Measurements from ENCODE around the gene ANKDD1A.

ANKDD1A gene

DNA sequence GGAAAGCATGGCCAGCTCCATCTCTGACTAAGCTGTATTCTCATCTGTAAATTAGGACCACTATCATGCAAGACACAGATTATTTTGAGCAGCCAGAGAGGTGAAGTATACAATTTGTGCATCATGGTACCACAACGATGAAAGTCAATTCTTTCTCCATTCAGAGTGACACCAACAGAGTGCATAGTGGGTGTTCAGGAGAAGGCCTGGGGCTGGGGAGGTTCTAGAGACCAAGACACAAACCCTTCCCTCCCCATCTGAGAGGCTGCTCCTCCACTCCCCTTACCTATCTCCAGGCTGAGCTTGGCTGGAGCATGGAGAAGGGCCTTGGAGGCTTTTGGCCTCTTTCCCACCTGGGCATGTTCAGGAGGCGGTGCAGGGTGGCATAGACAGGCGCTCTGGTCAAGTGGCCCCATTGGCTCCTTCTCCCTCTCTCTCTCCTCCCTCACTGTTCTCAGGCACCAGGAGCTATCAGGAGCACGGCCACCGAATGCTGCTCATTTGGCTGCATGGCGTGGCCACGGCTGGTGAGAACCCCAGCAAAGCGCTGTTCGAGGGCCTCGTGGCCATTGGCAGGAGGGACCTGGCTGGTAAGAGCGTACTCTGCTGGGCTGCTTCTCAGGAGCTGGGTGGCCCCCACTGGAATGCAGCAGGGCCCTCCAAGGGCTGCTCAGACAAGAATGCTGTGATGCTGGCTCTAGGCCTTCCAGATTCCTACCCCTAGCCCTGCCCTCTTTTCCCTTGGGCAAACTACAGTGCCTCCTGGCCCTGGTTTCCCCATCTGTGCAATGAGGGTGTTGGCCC lies 37.9 kb downstream of the ANKDD1A start:
- no peak overlapping the region for H3K4me3 ChIP-seq (ENCODE audit: low read length)
- TF ChIP-seq ZNF274 (IDR thresholded peaks at IDR 0.05; ENCODE audit: low read depth, low read length) = no peak

DNA sequence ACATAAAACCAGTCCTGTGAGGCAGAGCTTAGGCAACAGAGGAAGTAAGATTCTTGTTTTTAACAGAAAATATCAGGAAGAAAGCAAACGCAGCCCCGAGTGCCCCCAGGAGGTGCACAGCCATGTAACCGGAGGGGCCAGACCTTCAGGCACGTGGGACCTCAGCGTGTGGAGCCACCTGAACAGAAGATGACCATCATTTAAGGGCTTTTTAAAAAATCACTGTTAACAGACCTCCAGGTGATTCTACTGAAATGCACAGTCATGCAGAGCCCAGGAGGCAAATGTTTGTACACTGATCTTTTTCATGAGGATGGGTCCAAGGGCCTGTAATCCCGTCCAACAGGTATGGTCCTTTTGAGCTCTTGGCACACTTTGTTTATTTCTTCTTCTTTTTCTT lies 39.2 kb downstream of the ANKDD1A start:
- H3K4me3 ChIP-seq (ENCODE audit: low read length) = no peak overlapping the region
- TF ChIP-seq ZNF274 (IDR thresholded peaks at IDR 0.05; ENCODE audit: low read depth, low read length) = no peak

DNA sequence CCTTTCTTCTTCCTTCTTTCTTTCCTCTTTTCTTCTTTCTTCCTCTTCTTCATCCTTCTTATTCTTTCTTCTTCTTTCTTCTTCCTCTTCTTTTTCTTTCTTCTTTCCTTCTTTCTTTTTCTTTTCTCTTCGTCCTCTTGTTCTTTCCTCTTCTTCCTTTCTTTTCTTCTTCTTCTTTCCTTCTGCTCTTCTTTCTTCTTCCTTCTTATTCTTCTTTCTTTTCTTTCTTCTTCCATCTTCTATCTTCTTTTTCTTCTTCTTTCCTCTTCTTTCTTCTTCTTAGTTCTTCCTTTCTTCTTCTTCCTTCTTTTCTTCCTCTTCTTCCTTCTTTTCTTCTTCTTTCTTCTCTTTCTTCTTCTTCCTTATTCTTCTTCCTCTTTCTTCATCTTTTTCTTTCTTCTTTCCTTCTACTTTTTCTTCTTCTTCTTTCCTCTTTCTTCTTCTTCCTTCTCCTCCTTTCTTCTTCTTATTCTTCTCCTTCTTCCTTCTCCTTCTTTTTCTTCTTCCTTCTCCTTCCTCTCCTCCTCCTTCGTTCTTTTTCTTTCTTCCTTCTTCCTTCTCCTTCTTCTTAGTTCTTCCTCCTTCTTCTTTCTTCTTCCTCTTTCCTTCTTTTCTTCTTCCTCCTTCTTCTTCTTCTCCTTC lies 40.2 kb downstream of the ANKDD1A start:
- no peak overlapping the region for H3K4me3 ChIP-seq (ENCODE audit: low read length)
- TF ChIP-seq ZNF274 (IDR thresholded peaks at IDR 0.05; ENCODE audit: low read depth, low read length) = no peak

DNA sequence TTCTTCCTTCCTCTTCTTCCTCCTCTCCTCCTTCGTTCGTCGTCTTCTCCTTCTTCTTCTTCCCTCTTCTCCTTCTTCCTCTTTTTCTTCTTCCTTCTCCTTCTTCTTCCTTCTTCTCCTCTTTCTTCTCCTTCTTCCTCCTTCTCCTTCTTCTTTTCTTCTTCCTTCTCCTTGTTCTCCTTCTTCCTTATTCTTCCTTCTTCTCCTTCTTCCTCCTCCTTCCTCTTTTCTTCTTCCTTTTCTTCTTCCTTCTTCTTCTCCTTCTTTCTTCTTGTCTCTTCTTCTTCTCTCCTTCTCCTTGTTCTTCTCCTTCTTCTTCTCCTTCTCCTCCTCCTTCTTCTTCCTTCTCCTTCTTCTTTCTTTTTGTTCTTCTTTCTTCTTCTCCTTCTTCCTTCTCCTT lies 42.7 kb downstream of the ANKDD1A start:
- TF ChIP-seq ZNF274 (IDR thresholded peaks at IDR 0.05; ENCODE audit: low read depth, low read length) = no peak
- H3K4me3 ChIP-seq (ENCODE audit: low read length) = no peak overlapping the region

DNA sequence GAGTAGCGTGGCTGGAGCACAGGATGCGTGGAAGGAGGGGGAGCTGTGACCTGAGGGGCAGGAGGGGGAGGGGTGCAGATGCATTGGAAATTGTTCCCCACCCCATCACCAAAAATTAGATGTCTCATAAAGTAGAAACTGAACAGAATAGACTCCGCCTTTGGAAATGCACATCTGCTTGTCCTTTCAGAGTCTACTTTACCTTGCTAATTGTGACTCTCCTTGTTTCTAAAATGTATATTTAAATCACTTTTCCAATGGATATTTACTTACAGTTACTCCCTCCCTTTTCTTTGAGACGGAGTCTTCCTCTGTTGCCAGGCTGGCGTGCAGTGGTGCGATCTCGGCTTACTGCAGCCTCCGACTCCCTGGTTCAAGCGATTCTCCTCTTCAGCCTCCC lies 47.4 kb downstream of the ANKDD1A start:
- no peak for TF ChIP-seq ZNF274 (IDR thresholded peaks at IDR 0.05; ENCODE audit: low read depth, low read length)
- no peak overlapping the region for H3K4me3 ChIP-seq (ENCODE audit: low read length)

DNA sequence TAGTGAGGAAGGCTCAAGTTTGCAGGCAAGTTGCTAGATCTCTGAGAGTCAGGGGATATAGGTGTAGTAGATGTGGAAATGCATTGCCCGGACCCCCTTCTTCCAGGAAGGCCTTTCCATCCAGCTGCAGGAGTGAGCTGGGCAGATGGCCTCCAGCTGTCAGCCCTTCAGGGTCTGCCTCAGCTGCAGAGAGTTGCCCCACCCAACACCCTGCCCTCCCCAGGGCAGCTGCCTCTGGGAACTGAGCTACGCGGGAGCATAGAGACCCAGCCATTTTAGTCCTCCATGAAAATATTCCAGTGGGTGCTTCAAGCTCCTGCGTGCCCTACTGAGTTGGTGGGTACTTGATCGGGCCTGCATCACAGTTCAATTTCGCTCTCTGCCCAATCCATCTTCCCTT lies 48.5 kb downstream of the ANKDD1A start:
- H3K4me3 ChIP-seq (ENCODE audit: low read length) = no peak overlapping the region
- TF ChIP-seq ZNF274 (IDR thresholded peaks at IDR 0.05; ENCODE audit: low read depth, low read length) = no peak

DNA sequence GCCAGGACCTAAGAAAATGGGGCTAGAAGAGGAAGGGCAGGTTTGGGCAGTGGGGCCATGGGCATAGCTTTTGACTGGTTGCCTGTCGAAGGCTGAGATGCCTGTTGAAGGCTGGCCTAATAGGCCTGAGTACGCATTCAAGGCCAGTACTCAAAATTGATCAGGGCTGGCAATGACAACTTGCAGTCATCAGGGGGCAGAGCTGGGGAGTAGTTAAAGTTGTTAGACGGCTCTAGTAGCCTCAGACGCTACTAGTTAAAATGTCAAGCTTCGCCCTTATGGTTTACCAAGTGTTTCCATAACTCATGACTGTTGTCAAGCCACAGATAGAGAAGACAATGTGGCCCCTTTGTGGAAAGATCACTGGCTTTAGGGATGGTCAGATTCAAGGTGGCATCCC lies 49.3 kb downstream of the ANKDD1A start:
- TF ChIP-seq ZNF274 (IDR thresholded peaks at IDR 0.05; ENCODE audit: low read depth, low read length) = no peak
- H3K4me3 ChIP-seq (ENCODE audit: low read length) = no peak overlapping the region

DNA sequence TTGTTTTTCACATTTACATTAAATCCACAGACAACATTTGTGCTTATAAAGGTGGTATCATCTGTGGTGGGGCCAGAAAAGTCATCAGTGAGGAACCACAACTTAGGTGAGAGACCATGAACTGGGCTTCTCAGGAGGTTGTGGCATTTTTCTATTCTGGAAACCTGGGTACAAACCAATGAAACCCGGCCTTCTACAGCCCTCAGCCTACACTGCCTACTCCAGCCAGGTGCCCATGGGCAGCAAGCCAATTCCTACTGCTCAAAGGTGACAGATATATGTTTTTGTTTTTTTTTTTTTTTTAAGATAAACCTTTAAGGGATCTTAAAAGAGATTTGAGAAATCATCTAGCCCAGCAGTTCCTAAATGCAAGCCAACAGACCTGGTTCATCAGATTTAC lies 57.7 kb downstream of the ANKDD1A start:
- no peak for TF ChIP-seq ZNF274 (IDR thresholded peaks at IDR 0.05; ENCODE audit: low read depth, low read length)
- H3K4me3 ChIP-seq (ENCODE audit: low read length) = no peak overlapping the region

DNA sequence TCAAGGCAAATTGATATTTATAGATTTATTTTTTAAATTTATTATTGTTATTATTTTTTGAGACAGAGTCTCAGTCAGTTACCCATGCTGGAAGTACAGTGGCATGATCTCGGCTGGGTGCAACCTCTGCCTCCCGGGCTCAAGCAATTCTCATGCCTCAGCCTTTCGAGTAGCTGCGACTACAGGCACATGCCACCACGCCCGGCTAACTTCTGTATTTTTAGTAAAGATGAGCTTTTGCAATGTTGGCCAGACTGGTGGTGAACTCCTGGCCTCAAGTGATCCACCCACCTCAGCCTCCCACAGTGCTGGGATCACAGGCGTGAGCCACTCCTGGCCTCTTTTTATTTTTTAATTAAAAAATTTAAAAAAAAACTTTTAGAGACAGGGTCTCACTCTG lies 59.0 kb downstream of the ANKDD1A start:
- TF ChIP-seq ZNF274 (IDR thresholded peaks at IDR 0.05; ENCODE audit: low read depth, low read length) = no peak
- no peak overlapping the region for H3K4me3 ChIP-seq (ENCODE audit: low read length)

DNA sequence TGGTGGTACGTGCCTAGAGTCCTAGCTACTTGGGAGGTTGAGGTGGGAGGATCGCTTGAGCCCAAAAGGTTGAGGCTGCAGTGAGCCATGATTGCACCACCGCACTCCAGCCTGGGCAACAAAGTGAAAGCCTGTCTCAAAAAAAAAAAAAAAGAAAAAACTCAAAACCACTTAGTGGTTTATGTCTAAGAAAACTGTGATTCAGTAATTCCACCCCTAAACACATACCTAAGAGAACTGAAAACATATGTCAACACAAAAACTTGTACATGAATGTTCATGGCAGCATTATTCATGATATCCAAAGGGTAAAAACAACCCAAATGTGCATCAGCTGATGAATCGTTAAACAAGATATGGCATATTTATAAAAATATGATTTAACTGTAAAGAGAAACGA lies 63.7 kb downstream of the ANKDD1A start:
- H3K4me3 ChIP-seq (ENCODE audit: low read length) = no peak overlapping the region
- TF ChIP-seq ZNF274 (IDR thresholded peaks at IDR 0.05; ENCODE audit: low read depth, low read length) = no peak

DNA sequence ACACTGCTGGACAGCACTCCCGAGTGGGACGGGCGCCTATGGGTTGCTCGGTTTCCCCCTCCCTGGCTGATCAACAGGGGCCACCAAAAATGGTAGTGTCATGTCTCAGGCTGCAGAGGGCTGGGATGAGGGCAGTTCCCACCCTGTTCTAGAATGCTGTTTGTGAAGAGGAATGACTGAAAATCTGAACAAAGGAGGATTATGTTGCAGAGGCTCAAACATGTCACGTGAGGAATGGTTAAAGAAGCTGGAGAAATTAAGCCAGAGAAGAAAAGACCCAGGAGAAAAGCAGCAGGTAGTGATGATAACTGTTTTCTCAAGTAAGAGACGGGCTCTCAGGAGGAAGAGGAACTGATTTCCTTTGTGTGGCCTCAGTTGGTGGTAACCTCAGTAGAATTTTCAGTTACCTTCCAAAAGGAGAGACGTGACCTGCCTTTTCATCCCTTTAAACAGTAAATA lies 67.6 kb downstream of the ANKDD1A start:
- TF ChIP-seq ZNF274 (IDR thresholded peaks at IDR 0.05; ENCODE audit: low read depth, low read length) = no peak

DNA sequence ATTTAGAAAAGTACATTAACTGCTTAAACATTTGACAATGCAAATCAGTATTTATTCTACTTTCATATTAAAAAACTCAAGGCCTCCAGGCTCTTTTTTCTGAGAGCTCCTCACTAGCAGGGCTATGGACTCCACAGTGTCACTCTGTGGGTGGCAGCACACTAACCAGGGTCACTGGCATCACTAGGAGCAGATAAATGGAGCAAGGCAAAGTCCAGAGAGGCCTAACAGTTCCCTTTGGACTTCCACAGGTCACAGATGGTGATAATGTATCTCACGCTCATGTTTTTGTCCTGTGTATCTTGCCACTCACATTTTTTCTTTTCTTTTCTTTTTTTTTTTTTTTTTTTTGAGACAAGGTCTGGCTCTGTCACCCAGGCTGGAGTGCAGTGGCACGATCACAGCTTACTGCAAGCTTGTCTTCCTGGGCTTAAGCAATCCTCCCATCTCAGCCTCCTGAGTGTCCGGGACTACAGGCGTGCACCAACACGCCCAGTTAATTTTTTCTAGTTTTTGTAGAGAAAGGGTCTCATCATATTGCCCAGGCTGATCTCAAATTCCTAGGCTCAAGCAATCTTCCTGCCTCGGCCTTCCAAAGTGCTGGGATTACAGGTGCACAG lies 70.2 kb downstream of the ANKDD1A start:
- no peak for TF ChIP-seq ZNF274 (IDR thresholded peaks at IDR 0.05; ENCODE audit: low read depth, low read length)
- H3K4me3 ChIP-seq (ENCODE audit: low read length) = no peak overlapping the region

More for the DNA sequence above, 67.6 kb downstream of the ANKDD1A start:
- H3K4me3 ChIP-seq (ENCODE audit: low read length) = no peak overlapping the region

DNA sequence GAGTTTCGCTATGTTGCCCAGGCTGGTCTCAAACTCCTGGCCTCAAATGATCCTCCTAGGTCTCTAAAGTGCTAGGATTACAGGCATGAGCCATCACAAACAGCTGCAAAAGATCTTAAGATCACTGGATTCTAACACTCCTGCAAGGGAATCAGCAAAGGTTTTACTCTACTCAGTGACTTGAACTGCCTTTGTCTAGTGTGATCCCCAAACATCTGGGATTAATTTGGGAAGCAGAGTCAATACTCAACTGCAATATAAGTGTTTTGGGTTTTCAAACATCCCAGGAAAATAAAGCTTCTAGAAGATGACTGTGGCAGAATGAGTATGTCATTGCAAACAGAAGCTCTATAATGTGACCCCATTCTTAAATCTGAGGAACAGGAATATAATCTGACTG lies 70.8 kb downstream of the ANKDD1A start:
- H3K4me3 ChIP-seq (ENCODE audit: low read length) = no peak overlapping the region
- no peak for TF ChIP-seq ZNF274 (IDR thresholded peaks at IDR 0.05; ENCODE audit: low read depth, low read length)

DNA sequence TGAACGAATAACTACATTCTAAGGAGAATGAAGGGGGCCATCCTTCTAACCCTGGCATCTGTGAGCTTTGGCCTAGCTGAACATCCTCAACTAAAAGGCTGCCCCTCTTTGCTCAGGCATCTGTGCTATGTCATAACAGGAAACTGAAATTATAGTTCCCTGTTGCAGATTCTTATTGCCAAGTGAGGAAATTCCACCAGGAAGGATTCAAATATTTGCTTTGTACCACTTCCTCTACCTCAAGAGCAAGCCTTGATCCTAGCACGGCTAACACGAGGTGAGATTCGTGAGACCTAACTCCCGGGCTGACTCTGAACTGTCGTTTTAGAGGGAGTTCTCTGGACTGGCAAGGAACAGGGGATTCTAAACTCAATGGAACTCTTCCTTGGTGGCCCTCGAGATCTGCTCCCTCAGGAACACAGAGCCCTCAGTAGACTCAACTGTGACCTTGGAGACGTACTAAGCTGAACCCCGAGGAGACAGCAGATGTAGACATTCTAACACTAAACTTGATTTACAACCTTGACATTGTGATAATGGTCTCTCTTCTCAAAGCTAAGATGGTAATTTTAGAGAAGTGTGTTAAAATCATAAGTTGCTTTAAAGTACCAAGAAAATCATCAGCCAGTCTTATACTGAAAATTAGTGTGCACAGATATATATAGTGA lies 73.8 kb downstream of the ANKDD1A start:
- peak overlapping the region; percentile 12; the same call in 1 of the 2 replicates for H3K4me3 ChIP-seq (ENCODE audit: low read length)

More for the DNA sequence above, 73.8 kb downstream of the ANKDD1A start:
- TF ChIP-seq ZNF274 (IDR thresholded peaks at IDR 0.05; ENCODE audit: low read depth, low read length) = no peak

Data from GM08714 (cell line).